Adrenal gland (tissue), 12 donors: ENCODE data around the gene CNTNAP2. TPM values are rescaled to one million over a fixed set of nuclear protein-coding genes. Genes with fewer than 3 reads are reported as not detected.

Source experiments
- DNase-seq, 7 donors: peaks; one replicate each; pipeline ENCODE4 v3.0.0-alpha.2; 2019 to 2020
- H3K27ac ChIP-seq, 5 donors: fragments of 200-600 bp; sonication (generic) in 4 of 5; 1 replicate in 3 of 5; 2 replicates in 2 of 5; pipeline versions ENCODE4 v1.5.1 to v1.8.0; 2016 to 2020; ENCODE audit warnings: mild to moderate bottlenecking in 1 of 5
- H3K27me3 ChIP-seq: fragments of 200-600 bp; 2 replicates; pipeline ENCODE4 v1.8.0; 2021
- H3K36me3 ChIP-seq, 2 donors: fragments of 200-600 bp; replicated peaks in 1 of 2; 1 replicate in 1 of 2; 2 replicates in 1 of 2; pipeline versions ENCODE4 v1.5.1 to v1.8.0; 2018 to 2022
- H3K4me1 ChIP-seq, 2 donors: fragments of 200-600 bp; replicated peaks in 1 of 2; 1 replicate in 1 of 2; 2 replicates in 1 of 2; pipeline versions ENCODE4 v1.5.1 to v1.8.0; 2018 to 2021
- H3K4me3 ChIP-seq, 4 donors: fragments of 200-600 bp; sonication (generic) in 3 of 4; one replicate each; pipeline ENCODE4 v1.5.1; 2016 to 2018
- H3K9me3 ChIP-seq, 3 donors: fragments of 200-600 bp; sonication (generic) in 1 of 3; replicated peaks in 1 of 3; 1 replicate in 2 of 3; 2 replicates in 1 of 3; pipeline versions ENCODE4 v1.5.1 to v1.8.0; 2016 to 2021
- POLR2A ChIP-seq, 2 donors: fragments of 450-650 bp; IDR thresholded peaks; one replicate each; pipeline ENCODE4 v1.6.1; 2017; ENCODE audit warnings: antibody characterized with exemption in 2 of 2, mild to moderate bottlenecking in 2 of 2, moderate library complexity in 1 of 2
- WGBS, 4 donors: extraction: QIAGEN DNeasy Blood & Tissue Kit in 2 of 4; methylation state at CpG; one replicate each; pipeline versions ENCODE4 v1.1.5 to v1.1.7; 2013 to 2017; 5-methylcytosine and 5-hydroxymethylcytosine counted together
- intact Hi-C, 2 donors: fragments of 100-400 bp; cut with DNase I; formaldehyde crosslinking; loops; one replicate each; pipeline versions ENCODE4 v1.14.1 to v1.15.0; 2022 to 2023
- polyA plus RNA-seq, 3 donors: library from polyadenylated mRNA; stranded (reverse); fragments of 200-250 nt in 2 of 3; fragments of 350-450 nt in 1 of 3; fragmentation: Illumina TruSeq in 1 of 3; extraction: RNeasy Lipid Tissue Mini Kit (QIAGEN cat#74804) in 1 of 3; gene quantifications; one replicate each; pipeline ENCODE4 v1.2.3, GENCODE V29; 2013 to 2014
- total RNA-seq, 9 donors: library from RNA; depleted of rRNA in 4 of 9; stranded (reverse); fragments of >200 nt in 4 of 9; fragments of 120-200 nt in 1 of 9; fragmentation: NEBNext Ultra II Directional in 1 of 9; extraction: Animal tissue kit (Norgen Biotek cat#: 25700) in 1 of 9; gene quantifications; one replicate each; pipeline versions ENCODE4 v1.1.0 to v1.2.4, GENCODE V29; 2013 to 2023
- TF ChIP-seq, protein P1 (sequence below), 6 experiments: fragments of 450-650 bp in 4 of 6; fragments of 200-600 bp in 2 of 6; sonication (generic) in 1 of 6; IDR thresholded peaks; 1 replicate in 5 of 6; 2 replicates in 1 of 6; pipeline versions ENCODE4 v1.5.1 to v1.8.0; 2016 to 2021; ENCODE audit warnings: antibody characterized with exemption in 6 of 6, mild to moderate bottlenecking in 2 of 6, moderate library complexity in 1 of 6
- donor health status: healthy with polysubstance abuse.
- donor health status: Bipolar disorder and iron deficiency.
- donor health status: DM: yes; HTN: yes; CAD: no.
- donor health status: DM: no; HTN: no; CAD: no.
- donor health status: DM: no; HTN: no; CAD: no.
- donor health status: DM: yes; HTN: yes; CAD: no.

The CNTNAP2 gene
- total and polyA plus RNA-seq, 12 donors: 0.14 to 6.3 (median 1.8) TPM; not detected in 2

DNA sequence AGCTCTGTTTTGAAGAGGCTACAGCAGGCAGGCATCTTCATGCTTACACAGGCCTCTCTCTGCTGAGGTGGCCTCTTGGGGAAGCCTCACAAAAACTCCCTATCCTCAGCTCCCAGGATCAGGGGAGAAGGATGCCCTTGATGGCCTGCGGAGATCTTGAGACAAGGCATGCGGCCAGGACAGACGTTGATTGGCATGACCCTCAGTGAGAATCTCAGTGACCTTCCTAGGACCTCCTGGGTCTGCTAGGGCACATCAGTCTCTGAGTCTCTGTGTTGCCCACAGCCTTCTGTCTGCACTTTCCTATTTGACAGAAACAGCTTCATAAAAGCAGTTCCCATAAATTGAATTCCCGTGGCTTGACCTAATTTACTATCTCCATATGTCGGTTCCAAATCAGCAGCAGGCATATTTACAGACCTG lies 1468.2 kb downstream of the CNTNAP2 start:
- Histone ChIP-seq H3K36me3 (no peaks in the 10 kb centered on the region), H3K4me3 (no peak overlapping the region), H3K27me3 (no peaks in the 10 kb centered on the region), H3K9me3 (no peaks in the 10 kb centered on the region), H3K27ac (no peak overlapping the region), H3K4me1 (no peaks in the 10 kb centered on the region)
- intact Hi-C loops: no loop called here
- WGBS, 4 donors: 47 to 80% (median 57%) methylated on average over 5 of the region's 5 CpGs
- no peak for TF ChIP-seq POLR2A (IDR thresholded peaks at IDR 0.05)
- TF ChIP-seq, protein P1, sequence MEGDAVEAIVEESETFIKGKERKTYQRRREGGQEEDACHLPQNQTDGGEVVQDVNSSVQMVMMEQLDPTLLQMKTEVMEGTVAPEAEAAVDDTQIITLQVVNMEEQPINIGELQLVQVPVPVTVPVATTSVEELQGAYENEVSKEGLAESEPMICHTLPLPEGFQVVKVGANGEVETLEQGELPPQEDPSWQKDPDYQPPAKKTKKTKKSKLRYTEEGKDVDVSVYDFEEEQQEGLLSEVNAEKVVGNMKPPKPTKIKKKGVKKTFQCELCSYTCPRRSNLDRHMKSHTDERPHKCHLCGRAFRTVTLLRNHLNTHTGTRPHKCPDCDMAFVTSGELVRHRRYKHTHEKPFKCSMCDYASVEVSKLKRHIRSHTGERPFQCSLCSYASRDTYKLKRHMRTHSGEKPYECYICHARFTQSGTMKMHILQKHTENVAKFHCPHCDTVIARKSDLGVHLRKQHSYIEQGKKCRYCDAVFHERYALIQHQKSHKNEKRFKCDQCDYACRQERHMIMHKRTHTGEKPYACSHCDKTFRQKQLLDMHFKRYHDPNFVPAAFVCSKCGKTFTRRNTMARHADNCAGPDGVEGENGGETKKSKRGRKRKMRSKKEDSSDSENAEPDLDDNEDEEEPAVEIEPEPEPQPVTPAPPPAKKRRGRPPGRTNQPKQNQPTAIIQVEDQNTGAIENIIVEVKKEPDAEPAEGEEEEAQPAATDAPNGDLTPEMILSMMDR (IDR thresholded peaks at IDR 0.05): no peak
- no peak for DNase-seq

DNA sequence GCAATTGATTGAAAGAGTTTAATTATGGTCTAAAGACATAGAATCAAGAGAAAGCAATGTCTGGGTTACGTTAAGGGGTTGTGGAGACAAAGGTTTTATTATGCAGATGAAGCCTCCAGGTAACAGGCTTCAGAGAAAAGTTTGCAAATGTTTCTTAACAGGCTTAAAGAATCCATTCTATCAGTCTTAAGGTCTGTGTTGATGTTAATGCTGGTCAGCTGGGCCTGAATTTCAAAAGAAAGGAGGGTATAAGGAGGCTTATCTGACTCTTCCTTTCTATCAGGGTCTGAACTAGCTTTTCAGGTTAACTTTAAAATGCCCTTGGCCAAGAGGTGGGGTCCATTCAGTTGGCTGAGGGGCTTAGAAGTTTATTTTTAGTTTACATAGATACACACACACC lies 1469.5 kb downstream of the CNTNAP2 start:
- DNase-seq: no peak
- TF ChIP-seq, protein P1 (IDR thresholded peaks at IDR 0.05): no peak
- no peak for TF ChIP-seq POLR2A (IDR thresholded peaks at IDR 0.05)
- H3K4me1 ChIP-seq: no peaks in the 10 kb centered on the region
- no peaks in the 10 kb centered on the region for H3K36me3 ChIP-seq
- H3K27ac ChIP-seq: no peak overlapping the region
- intact Hi-C loops: no loop called here
- H3K4me3 ChIP-seq: no peak overlapping the region
- H3K27me3 ChIP-seq: no peaks in the 10 kb centered on the region
- 0 to 86% (median 47%) methylated on average over 1 of the region's 1 CpG for WGBS, 4 donors
- no peaks in the 10 kb centered on the region for H3K9me3 ChIP-seq

DNA sequence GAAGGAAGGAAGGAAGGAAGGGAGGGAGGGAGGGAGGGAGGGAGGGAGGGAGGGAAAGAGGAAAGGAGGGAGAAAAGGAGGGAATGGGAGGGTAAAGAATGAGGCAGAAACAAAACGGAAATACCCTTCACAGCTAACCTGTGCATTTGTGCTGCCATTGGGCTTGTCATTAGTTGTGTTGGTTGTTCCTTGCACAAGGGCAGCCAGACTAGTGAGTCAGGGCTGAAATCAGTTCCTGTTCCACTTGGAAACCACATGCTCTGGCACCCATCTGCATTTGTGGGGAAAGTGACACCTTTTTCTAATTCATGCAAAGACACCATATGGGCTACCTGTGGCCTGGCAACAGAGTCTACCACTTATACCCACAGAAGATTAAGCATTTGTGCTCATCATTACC lies 1469.9 kb downstream of the CNTNAP2 start:
- Histone ChIP-seq H3K27ac (no peak overlapping the region), H3K36me3 (no peaks in the 10 kb centered on the region), H3K4me1 (no peaks in the 10 kb centered on the region), H3K27me3 (no peaks in the 10 kb centered on the region), H3K9me3 (no peaks in the 10 kb centered on the region), H3K4me3 (no peak overlapping the region)
- TF ChIP-seq POLR2A (IDR thresholded peaks at IDR 0.05): no peak
- TF ChIP-seq, protein P1 (IDR thresholded peaks at IDR 0.05): no peak
- DNase-seq: no peak
- WGBS, 4 donors: 29 to 61% (median 42%) methylated on average over 1 of the region's 1 CpG
- intact Hi-C loops: no loop called here

DNA sequence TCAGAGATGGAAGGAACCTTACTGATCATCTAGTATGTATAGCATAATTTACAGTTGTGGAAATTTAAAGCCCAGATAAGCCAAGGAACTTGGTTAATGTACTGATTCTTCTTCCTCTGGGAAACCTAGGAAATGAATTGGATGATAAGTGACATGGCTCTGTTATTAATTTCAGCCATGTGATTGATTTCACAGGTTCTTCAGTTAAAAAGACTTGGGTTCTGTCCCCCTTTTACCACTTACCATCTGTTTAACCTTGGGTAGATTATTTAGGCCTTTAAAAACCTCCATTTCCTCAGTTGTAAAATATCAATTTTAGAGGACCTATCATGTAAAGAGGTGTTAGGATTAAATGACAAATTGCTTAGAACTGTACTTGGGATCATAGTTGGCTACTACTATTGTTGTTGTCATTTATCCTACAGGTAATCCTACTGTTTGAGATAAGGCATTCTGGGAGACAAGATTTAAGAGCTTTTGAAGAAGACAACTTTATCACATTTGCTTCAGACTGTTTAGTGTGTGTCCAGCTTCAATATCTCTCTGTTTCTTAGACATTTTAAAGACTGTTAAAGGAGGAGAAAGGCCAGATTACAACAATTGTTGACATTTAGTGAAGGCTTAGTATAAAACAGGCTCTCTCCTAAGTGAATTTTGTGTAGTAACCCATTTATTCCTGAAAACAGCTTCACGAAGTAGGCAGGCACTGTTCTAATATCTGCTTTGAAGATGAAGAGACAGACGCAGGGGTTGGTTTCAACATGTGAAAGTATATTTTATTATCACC lies 1476.9 kb downstream of the CNTNAP2 start:
- intact Hi-C loops: no loop called here
- H3K27ac ChIP-seq: no peak overlapping the region
- H3K4me1 ChIP-seq: no peaks in the 10 kb centered on the region
- H3K27me3 ChIP-seq: no peaks in the 10 kb centered on the region
- 71 to 79% (median 75%) methylated on average over 2 of the region's 2 CpGs for WGBS, 4 donors
- no peak for DNase-seq
- no peaks in the 10 kb centered on the region for H3K36me3 ChIP-seq
- no peak overlapping the region for H3K4me3 ChIP-seq
- no peaks in the 10 kb centered on the region for H3K9me3 ChIP-seq
- TF ChIP-seq POLR2A (IDR thresholded peaks at IDR 0.05): no peak
- TF ChIP-seq, protein P1 (IDR thresholded peaks at IDR 0.05): no peak
